Right ventricle myocardium superior (tissue), 1 donor: ENCODE data around the gene KCNK3. TPM values are rescaled to one million over a fixed set of nuclear protein-coding genes. Genes with fewer than 3 reads are reported as not detected.

ENCODE experiments used
- ATAC-seq: fragments of 200-7000 bp; cut with Tn5 transposase; one replicate; pipeline ENCODE4 v1.9.1; 2020; ENCODE audit warnings: mild to moderate bottlenecking; ENCODE audit not compliant: poor library complexity
- DNase-seq: peaks from one replicate; pipeline ENCODE4 v3.0.0-alpha.2; 2020
- intact Hi-C: fragments of 100-400 bp; cut with DNase I; formaldehyde crosslinking; loops from one replicate; pipeline ENCODE4 v1.11.2; 2022
- total RNA-seq: library from RNA; stranded (reverse); fragmentation: NEBNext Ultra II Directional; extraction: Animal tissue kit (Norgen Biotek cat#: 25700); gene quantifications from one replicate; pipeline ENCODE4 v1.2.1, GENCODE V29; 2021
- donor health status: DM: no; HTN: yes; CAD: no; lungs with severe emphysema.

Gene KCNK3
- total RNA-seq, 1 donor from 2014 or later, result 2.7 TPM

DNA sequence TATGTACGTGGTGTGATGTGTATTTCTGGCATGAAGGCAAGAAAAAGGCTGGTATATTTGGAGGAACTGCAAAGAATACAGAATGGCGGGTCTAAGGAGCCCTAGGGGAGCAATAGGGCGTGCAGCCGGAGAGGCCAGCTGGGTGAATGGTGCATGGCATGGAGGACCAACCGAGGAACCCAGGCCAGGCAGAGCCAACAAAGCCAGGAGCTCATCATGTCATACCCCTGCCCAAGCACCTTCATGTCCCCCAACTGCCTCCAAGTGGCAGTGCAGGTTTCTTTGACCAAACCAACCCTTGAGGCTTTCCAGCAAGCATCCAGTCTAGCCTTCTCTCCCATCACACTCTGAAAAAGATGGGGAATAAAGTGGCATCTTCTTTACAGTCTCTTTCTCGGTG, 8.9 kb upstream of the KCNK3 start:
- ATAC-seq (no peak), DNase-seq (no peak)
- intact Hi-C loops, result no loop called here

- intact Hi-C loops, result no loop called here
- DNase-seq, result no peak
- no peak for ATAC-seq
These were observed 7.2 kb upstream of the KCNK3 start for GRCh38 chr2:26685341-26685740.

DNA sequence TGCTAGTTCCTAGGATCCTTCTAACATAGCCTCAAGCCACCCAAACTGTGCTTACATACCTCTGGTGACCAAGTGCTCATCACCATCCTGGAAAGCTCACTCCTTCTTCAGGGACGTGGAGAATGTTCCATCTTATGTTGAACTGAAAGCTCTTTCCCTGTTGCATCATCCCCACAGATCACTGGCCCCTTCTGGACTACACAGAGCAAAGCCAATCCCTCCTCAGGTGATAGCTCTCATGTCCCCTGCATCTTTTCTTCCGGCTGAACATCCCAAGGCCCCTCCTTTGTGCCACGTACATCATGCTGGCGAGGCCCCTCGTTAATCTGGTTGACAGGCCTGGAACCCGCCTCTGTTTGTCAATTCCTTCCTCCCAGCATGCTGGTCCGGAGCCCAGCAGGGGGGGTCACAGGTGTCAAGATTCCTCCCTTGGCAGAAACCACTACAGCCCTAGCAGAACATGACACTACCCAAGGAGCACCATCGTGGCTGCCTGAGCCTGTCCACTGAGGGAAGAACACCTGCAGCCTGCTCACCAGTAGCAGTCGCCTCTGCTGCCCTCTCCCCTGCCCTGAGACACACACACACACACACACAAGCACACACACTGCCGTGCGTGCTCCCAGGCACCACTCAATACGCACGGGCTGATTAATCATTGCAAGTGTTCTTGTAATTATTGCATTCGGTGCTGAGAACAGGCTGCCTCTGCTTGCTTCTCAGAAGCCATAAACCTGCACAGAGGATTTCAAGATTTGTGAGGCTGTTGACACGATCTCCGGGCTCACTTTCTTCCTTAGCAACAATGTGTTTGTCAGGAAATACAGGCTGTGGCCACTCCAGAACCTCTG, 6.3 kb upstream of the KCNK3 start:
- intact Hi-C loops, result no loop called here
- DNase-seq, result no peak
- ATAC-seq, result no peak

- intact Hi-C loops, result no loop called here
These were observed 5.2 kb upstream of the KCNK3 start for GRCh38 chr2:26687328-26687727.

GRCh38 chr2:26687801-26688200, 4.7 kb upstream of the KCNK3 start:
- DNase-seq, result no peak
- intact Hi-C loops, result no loop called here
- no peak for ATAC-seq

More at GRCh38 chr2:26687328-26687727, 5.2 kb upstream of the KCNK3 start:
- DNase-seq, result no peak
- no peak for ATAC-seq

GRCh38 chr2:26691161-26691560, 1.4 kb upstream of the KCNK3 start:
- DNase-seq (no peak), ATAC-seq (peak; percentile 47)
- intact Hi-C loops, result no loop called here

DNA sequence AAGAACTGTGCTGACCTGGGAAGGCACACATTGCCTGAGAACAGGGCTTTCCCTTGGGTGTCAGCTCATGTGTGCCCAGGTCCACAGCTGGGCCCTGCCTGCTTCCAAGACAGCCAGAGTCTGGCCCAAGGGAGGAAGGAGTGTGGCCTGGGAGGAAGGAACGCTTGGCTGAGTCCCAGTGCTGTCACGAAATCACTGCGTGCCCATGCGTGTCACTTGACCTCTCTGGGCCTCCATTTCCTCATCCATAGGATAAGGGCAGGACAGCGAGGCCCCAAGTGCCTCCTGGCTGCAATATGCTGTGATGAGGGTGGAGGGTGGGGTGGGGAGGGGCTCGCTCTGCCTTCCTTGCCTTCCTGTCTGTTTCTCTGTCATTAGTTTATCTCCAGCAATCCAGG, 642 bp upstream of the KCNK3 start:
- ATAC-seq (peak; percentile 27), DNase-seq (peak; percentile 52)
- intact Hi-C loops, result no loop called here

GRCh38 chr2:26692897-26693849, 651 bp downstream of the KCNK3 start:
- DNase-seq (no peak), ATAC-seq (peak; percentile 15)
- intact Hi-C loops, result no loop called here

DNA sequence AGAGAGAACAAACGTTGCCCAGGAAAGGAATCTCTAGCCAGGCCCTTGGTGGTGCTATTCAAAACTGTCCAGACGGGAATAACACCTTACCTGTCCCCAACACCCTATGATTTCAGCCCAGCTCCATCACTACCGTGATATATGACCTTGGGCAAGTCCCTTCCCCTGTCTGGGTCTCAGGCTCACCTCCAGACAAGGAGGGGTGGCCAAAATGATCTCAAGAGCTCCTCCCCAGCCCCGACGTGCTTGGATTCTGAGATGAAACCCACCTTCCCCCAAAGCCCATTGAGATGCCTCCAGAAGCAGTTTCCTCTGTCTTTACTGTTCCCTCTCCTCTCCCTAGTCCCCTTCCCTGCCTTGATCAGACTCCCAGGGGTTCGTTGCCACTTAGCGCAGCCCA, 1.5 kb downstream of the KCNK3 start:
- DNase-seq, result no peak
- ATAC-seq, result no peak
- intact Hi-C loops, result no loop called here

- intact Hi-C loops, result no loop called here
- DNase-seq (no peak), ATAC-seq (no peak)
These were observed 3.9 kb downstream of the KCNK3 start for GRCh38 chr2:26696351-26696816.

DNA sequence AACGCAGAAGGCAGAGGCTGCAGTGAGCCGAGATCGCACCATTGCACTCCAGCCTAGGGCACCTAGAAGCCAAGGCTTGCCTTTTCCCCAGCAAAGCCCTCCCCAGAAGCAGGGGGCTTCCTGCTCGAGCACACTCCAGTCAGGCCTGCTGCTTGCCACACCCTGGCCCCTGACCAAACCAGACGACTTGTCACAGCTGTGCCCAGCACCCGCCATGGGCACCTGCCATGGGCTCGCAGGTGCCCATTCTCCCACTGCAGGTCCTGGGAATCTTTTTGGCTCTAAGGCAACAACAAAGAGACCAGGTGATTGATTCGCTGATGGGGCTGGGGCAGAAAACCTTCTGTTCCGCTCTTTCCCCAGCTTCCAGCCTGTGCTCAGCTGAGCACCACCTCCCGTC, 4.9 kb downstream of the KCNK3 start:
- intact Hi-C loops, result no loop called here
- ATAC-seq, result no peak
- DNase-seq, result no peak

DNA sequence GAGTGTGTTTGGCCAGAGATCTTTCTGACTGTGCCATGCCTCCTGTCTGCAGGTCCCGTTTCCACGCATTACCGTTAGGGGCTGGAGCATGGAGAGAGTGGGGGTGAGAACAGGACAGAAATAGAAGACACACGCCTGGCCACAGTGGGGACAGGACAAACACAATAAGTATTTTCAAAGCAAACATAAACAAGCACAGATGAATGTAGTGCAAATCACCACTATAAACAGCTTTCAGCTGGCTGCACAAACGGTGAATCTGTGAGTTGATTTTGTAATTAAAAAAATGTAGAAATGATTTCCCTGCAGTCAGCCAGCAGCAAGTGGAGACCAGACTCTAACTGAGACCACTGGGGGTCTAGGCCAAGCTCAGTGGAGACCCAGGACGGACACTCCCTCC, 6.8 kb downstream of the KCNK3 start:
- ATAC-seq, result no peak
- intact Hi-C loops, result no loop called here
- DNase-seq, result no peak

GRCh38 chr2:26700078-26700477, 7.6 kb downstream of the KCNK3 start:
- ATAC-seq (peak; percentile 24), DNase-seq (no peak)
- intact Hi-C loops, result no loop called here

DNA sequence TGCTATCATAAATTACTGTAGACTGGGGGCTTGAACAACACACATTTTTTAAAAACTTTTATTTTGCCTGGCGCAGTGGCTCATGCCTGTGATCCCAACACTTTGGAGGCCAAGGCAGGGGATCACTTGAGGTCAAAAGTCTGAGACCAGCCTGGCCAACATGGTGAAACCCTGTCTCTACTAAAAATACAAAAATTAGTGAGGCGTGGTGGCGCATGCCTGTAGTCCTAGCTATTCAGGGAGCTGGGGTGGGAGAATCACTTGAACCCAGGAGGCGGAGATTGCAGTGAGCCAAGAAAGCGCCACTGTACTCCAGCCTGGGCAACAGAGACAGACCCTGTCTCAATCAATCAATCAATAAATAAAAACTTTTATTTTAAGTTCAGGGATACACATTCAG, 9.1 kb downstream of the KCNK3 start:
- ATAC-seq (no peak), DNase-seq (no peak)
- intact Hi-C loops, result no loop called here

GRCh38 chr2:26702025-26702424, 9.5 kb downstream of the KCNK3 start:
- no peak for ATAC-seq
- no peak for DNase-seq
- intact Hi-C loops, result no loop called here

DNA sequence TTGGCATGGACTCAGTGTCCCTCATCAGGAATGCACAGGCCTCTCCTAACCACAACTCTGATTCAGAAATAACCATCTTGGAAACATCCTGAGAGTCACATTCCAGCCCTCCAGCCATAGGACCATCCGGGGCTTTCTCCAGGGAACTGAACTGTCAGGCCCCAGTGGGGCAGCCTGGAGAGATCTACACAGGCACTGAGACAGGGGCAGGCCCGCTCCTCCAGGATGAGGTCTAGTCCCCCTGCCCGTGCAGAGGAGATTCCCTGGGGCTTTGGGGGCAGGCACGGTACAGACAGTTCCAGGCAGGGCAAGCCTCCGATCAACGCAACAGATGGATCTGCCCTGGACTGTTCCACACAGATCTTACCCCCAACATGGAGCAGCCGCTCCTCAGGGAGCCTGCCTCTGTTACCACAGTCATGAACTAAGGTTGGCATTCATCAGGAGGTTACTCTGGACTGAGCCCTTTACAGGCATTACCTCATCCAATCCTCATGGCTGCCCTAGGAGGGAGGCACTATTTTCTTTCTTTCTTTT, 12.0 kb downstream of the KCNK3 start:
- intact Hi-C loops, result no loop called here
- DNase-seq (no peak), ATAC-seq (no peak)

DNA sequence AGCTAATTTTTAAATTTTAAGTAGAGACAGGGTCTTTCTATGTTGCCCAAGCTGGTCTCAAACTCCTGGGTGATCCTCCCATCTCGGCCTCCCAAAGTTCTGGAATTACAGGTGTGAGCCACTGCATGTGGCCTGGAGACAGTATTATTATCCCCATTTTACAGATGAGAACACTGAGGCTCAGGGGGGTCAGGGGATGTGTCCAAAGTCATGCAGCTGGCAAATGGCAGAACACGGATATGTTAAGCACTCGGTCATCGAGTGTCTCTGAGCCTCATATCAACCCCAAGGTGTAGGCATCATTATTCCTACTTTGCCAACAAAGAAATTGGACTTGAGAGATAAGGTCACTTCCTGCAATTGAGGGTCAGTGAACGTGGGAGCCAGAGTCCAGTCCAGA, 12.6 kb downstream of the KCNK3 start:
- intact Hi-C loops, result no loop called here
- no peak for ATAC-seq
- no peak for DNase-seq

DNA sequence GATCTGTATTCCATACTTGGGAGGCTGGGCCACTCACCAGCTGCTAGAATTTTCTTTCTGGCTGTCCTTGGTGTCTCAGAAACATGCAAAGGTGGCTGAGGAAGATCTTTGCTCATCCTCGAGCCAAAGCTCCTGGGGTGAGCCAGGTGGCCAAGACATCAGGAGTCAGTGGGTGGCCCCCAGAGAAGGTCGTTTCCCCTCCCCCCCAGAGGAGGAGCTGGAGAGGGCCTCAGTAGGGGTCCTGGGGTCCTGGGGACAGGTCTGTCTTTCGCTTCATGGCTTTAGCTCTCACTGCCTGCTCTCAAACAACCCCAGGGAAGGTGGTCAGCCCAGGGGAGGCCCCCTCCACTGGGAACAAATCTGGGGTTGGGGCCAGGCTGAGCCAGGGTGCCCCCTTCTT, 13.6 kb downstream of the KCNK3 start:
- no peak for DNase-seq
- intact Hi-C loops, result no loop called here
- ATAC-seq, result no peak
